Prostate gland (tissue), 2 donors: Measurements from ENCODE around the gene SERPINB1. TPM values are rescaled to one million over a fixed set of nuclear protein-coding genes. Genes with fewer than 3 reads are reported as not detected.

Source experiments
- DNase-seq: peaks from one replicate; pipeline ENCODE4 v3.0.0-alpha.2; 2019; ENCODE audit warnings: low spot score
- H3K27ac ChIP-seq, 2 donors: fragments of 200-600 bp; sonication (generic); 2 replicates each; pipeline ENCODE4 v1.5.1; 2017 to 2019
- H3K27me3 ChIP-seq: fragments of 200-600 bp; sonication (generic); replicated peaks from 2 replicates; pipeline ENCODE4 v1.5.1; 2019; ENCODE audit not compliant: insufficient read depth
- H3K36me3 ChIP-seq, 2 donors: fragments of 200-600 bp; sonication (generic); 1 replicate in 1 of 2; 2 replicates in 1 of 2; pipeline versions ENCODE4 v1.5.1 to v1.8.1; 2017 to 2019
- H3K4me1 ChIP-seq: fragments of 200-600 bp; sonication (generic); replicated peaks from 2 replicates; pipeline ENCODE4 v1.5.1; 2019
- H3K4me3 ChIP-seq, 2 donors: fragments of 200-600 bp; sonication (generic); 2 replicates each; pipeline ENCODE4 v1.5.1; 2017 to 2019
- H3K9me3 ChIP-seq: fragments of 200-600 bp; sonication (generic); 2 replicates; pipeline ENCODE4 v1.5.1; 2017
- POLR2A ChIP-seq: fragments of 450-650 bp; IDR thresholded peaks from one replicate; pipeline ENCODE4 v1.6.1; 2016; ENCODE audit warnings: antibody characterized with exemption, mild to moderate bottlenecking
- POLR2AphosphoS5 ChIP-seq: sonication (generic); formaldehyde crosslinking; IDR thresholded peaks from one replicate; pipeline ENCODE4 v1.6.1; 2017; ENCODE audit warnings: antibody characterized with exemption
- WGBS: methylation state at CpG from one replicate; pipeline ENCODE4 v1.1.5; 2018; 5-methylcytosine and 5-hydroxymethylcytosine counted together
- intact Hi-C: fragments of 100-400 bp; cut with DNase I; formaldehyde crosslinking; loops from one replicate; pipeline ENCODE4 v1.14.2; 2022
- total RNA-seq, 2 donors: library from RNA; depleted of rRNA; stranded (reverse); fragments of >200 nt; gene quantifications; one replicate each; pipeline ENCODE4 v1.1.0, GENCODE V29; 2016
- TF ChIP-seq, protein P1 (sequence below), 4 experiments: fragments of 200-600 bp in 2 of 4; fragments of 450-650 bp in 2 of 4; sonication (generic) in 2 of 4; IDR thresholded peaks; 1 replicate in 3 of 4; 2 replicates in 1 of 4; pipeline ENCODE4 v1.5.1; 2016 to 2019; ENCODE audit warnings: antibody characterized with exemption in 4 of 4, mild to moderate bottlenecking in 2 of 4, moderate library complexity in 2 of 4

The SERPINB1 gene
- total RNA-seq, 2 donors from 2014 or later: 27.5 to 31.1 TPM

DNA sequence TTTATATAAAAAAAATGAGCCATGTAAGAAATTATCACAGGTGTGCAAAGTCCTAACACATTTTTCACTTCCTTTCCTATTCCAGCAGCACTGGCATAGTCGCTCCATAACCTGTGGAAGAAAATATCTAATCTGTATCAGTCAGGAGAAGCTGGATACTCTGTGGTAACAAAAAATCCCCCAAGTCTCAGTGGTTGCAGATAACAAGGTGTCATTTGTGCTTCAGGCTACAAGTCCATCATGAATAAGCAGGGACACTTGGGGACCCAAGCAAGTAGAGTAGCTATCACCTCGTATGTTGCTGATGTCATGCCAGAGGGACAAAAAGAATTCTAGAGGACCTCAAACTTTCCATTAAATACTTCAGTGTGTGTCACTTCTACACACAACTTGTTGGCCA is 30.3 kb upstream of the SERPINB1 start:
- WGBS: 93% methylated on average over 2 of the region's 2 CpGs
- DNase-seq: no peak
- intact Hi-C loops: no loop called here
- Histone ChIP-seq H3K27ac (no peak overlapping the region), H3K27me3 (no peaks in the 10 kb centered on the region), H3K4me3 (no peak overlapping the region), H3K9me3 (no peaks in the 10 kb centered on the region), H3K36me3 (no peaks in the 10 kb centered on the region), H3K4me1 (no peaks in the 10 kb centered on the region)
- no peak for TF ChIP-seq POLR2AphosphoS5
- no peak for TF ChIP-seq POLR2A
- TF ChIP-seq, protein P1, sequence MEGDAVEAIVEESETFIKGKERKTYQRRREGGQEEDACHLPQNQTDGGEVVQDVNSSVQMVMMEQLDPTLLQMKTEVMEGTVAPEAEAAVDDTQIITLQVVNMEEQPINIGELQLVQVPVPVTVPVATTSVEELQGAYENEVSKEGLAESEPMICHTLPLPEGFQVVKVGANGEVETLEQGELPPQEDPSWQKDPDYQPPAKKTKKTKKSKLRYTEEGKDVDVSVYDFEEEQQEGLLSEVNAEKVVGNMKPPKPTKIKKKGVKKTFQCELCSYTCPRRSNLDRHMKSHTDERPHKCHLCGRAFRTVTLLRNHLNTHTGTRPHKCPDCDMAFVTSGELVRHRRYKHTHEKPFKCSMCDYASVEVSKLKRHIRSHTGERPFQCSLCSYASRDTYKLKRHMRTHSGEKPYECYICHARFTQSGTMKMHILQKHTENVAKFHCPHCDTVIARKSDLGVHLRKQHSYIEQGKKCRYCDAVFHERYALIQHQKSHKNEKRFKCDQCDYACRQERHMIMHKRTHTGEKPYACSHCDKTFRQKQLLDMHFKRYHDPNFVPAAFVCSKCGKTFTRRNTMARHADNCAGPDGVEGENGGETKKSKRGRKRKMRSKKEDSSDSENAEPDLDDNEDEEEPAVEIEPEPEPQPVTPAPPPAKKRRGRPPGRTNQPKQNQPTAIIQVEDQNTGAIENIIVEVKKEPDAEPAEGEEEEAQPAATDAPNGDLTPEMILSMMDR (IDR thresholded peaks at IDR 0.05): no peak

DNA sequence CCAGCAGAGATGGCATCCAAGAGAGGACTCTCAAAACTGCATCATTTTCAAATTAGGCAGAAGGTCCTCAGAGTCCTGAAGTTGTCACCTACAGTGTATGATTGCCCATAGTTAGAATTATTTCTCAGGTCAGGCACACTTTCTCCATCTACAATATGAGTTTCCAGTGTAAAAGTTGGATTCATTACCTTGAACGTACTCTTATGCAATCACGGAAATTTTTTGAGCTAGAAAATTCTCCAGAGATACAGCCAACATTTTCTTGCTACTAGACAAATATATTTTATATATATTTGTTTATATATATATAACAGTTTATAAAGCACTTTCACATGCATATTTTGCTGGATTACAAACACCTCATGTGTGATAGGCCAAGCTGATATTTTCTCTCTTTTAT is 29.4 kb upstream of the SERPINB1 start:
- DNase-seq: no peak
- WGBS: 88% methylated on average over 2 of the region's 2 CpGs
- no peak overlapping the region for H3K4me3 ChIP-seq
- H3K4me1 ChIP-seq: no peaks in the 10 kb centered on the region
- no peaks in the 10 kb centered on the region for H3K27me3 ChIP-seq
- no peak overlapping the region for H3K27ac ChIP-seq
- intact Hi-C loops: no loop called here
- TF ChIP-seq POLR2A (no peak), POLR2AphosphoS5 (no peak)
- TF ChIP-seq, protein P1 (IDR thresholded peaks at IDR 0.05): no peak
- no peaks in the 10 kb centered on the region for H3K9me3 ChIP-seq
- no peaks in the 10 kb centered on the region for H3K36me3 ChIP-seq

- TF ChIP-seq, protein P1 (IDR thresholded peaks at IDR 0.05): no peak
- TF ChIP-seq POLR2A (no peak), POLR2AphosphoS5 (no peak)
- Histone ChIP-seq H3K9me3 (no peaks in the 10 kb centered on the region), H3K4me3 (no peak overlapping the region), H3K36me3 (no peaks in the 10 kb centered on the region), H3K27me3 (no peaks in the 10 kb centered on the region), H3K27ac (no peak overlapping the region), H3K4me1 (no peaks in the 10 kb centered on the region)
- no peak for DNase-seq
- WGBS: 96% methylated on average over 39 of the region's 39 CpGs
- intact Hi-C loops: no loop called here
These were observed 28.5 kb upstream of the SERPINB1 start for GRCh38 chr6:2870046-2870636.

DNA sequence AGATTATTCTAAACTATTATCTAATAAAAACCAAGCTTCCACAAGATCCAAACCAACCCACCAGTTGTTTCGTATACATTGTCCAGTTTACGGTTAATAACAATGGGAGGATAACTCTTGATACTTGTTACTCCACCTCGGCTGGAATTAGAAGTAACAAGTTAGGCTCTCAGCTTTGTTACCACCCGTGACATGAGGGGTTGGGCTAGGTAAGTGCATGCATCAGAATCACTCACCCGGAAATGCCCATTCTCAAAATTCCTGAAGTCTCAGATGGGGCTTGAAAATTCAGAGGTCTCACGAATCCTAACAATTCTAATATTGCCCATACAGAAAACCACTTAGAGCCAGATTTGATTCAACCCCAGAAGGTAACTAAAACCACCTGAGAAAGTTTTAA is 27.0 kb upstream of the SERPINB1 start:
- no peak for DNase-seq
- Histone ChIP-seq H3K27me3 (no peaks in the 10 kb centered on the region), H3K4me1 (no peaks in the 10 kb centered on the region), H3K4me3 (no peak overlapping the region), H3K9me3 (no peaks in the 10 kb centered on the region), H3K27ac (no peak overlapping the region), H3K36me3 (no peaks in the 10 kb centered on the region)
- intact Hi-C loops: no loop called here
- 85% methylated on average over 6 of the region's 6 CpGs for WGBS
- TF ChIP-seq POLR2AphosphoS5 (no peak), POLR2A (no peak)
- TF ChIP-seq, protein P1 (IDR thresholded peaks at IDR 0.05): no peak

GRCh38 chr6:2866171-2866846 is 24.6 kb upstream of the SERPINB1 start:
- WGBS: 44% methylated on average over 8 of the region's 8 CpGs
- Histone ChIP-seq H3K27ac (no peak overlapping the region), H3K4me3 (no peak overlapping the region), H3K4me1 (no peaks in the 10 kb centered on the region), H3K27me3 (no peaks in the 10 kb centered on the region), H3K36me3 (no peaks in the 10 kb centered on the region), H3K9me3 (no peaks in the 10 kb centered on the region)
- intact Hi-C loops: no loop called here
- TF ChIP-seq POLR2AphosphoS5 (no peak), POLR2A (no peak)
- TF ChIP-seq, protein P1 (IDR thresholded peaks at IDR 0.05): no peak
- DNase-seq: no peak
